MM.1S (cell line): ENCODE results near the gene NUDT22.

Experiments
- DNase-seq: peaks from one replicate; pipeline ENCODE4 v3.0.0-alpha.2; 2015
- H2AFZ ChIP-seq: fragments of 300-600 bp; sonication (generic); 2 replicates; pipeline ENCODE4 v1.6.0; 2016; ENCODE audit warnings: antibody characterized with exemption, low read length
- H3F3A ChIP-seq: fragments of 300-600 bp; sonication (generic); 2 replicates; pipeline ENCODE4 v1.6.1; 2016; ENCODE audit warnings: mild to moderate bottlenecking, antibody characterized with exemption, low read length, moderate library complexity, mixed read lengths; ENCODE audit not compliant: insufficient read depth
- H3K27ac ChIP-seq: fragments of 300-600 bp; sonication (generic); 2 replicates; pipeline ENCODE4 v1.5.1; 2016; ENCODE audit warnings: mild to moderate bottlenecking, low read length
- H3K27me3 ChIP-seq: fragments of 300-600 bp; sonication (generic); replicated peaks from 2 replicates; pipeline ENCODE4 v1.6.0; 2016; ENCODE audit warnings: low read length; ENCODE audit not compliant: insufficient read depth
- H3K36me3 ChIP-seq: fragments of 300-600 bp; sonication (generic); replicated peaks from 2 replicates; pipeline ENCODE4 v1.6.1; 2016; ENCODE audit warnings: mild to moderate bottlenecking, low read length, mixed read lengths; ENCODE audit not compliant: insufficient read depth
- H3K4me1 ChIP-seq: fragments of 300-600 bp; sonication (generic); 2 replicates; pipeline ENCODE4 v1.6.1; 2016; ENCODE audit warnings: low read length, mixed read lengths
- H3K4me2 ChIP-seq: fragments of 300-600 bp; sonication (generic); 2 replicates; pipeline ENCODE4 v1.6.0; 2016; ENCODE audit warnings: low read depth, low read length
- H3K4me3 ChIP-seq: fragments of 300-600 bp; sonication (generic); 2 replicates; pipeline ENCODE4 v1.5.1; 2016; ENCODE audit warnings: low read length, mixed read lengths
- H3K79me2 ChIP-seq: fragments of 300-600 bp; sonication (generic); 2 replicates; pipeline ENCODE4 v1.6.1; 2016; ENCODE audit warnings: mixed run types, low read length, mixed read lengths
- H3K9ac ChIP-seq: fragments of 300-600 bp; sonication (generic); 2 replicates; pipeline ENCODE4 v1.6.1; 2016; ENCODE audit warnings: low read length, mixed read lengths
- H3K9me2 ChIP-seq: fragments of 300-600 bp; sonication (generic); replicated peaks from 2 replicates; pipeline ENCODE4 v1.6.1; 2016; ENCODE audit warnings: mild to moderate bottlenecking, low read length, mixed read lengths; ENCODE audit not compliant: insufficient read depth
- H3K9me3 ChIP-seq: fragments of 300-600 bp; sonication (generic); replicated peaks from 2 replicates; pipeline ENCODE4 v1.6.1; 2016; ENCODE audit warnings: mild to moderate bottlenecking, low read length, mixed read lengths; ENCODE audit not compliant: insufficient read depth
- H4K20me1 ChIP-seq: fragments of 300-600 bp; sonication (generic); 2 replicates; pipeline ENCODE4 v1.6.1; 2016; ENCODE audit warnings: mild to moderate bottlenecking, low read length, moderate library complexity, mixed read lengths; ENCODE audit not compliant: insufficient read depth
- CTCF ChIP-seq: fragments of 300-600 bp; sonication (generic); IDR thresholded peaks from 2 replicates; pipeline ENCODE4 v1.5.1; 2016; ENCODE audit warnings: antibody characterized with exemption, low read length, mixed read lengths
- EZH2 ChIP-seq: fragments of 300-600 bp; sonication (generic); optimal IDR thresholded peaks from 2 replicates; pipeline ENCODE3; 2017; ENCODE audit warnings: low read depth, mild to moderate bottlenecking, antibody characterized with exemption, low read length, mixed read lengths
- EZH2phosphoT487 ChIP-seq: fragments of 300-600 bp; sonication (generic); IDR thresholded peaks from 2 replicates; pipeline ENCODE4 v1.6.1; 2018; ENCODE audit warnings: antibody characterized with exemption, low read length

The NUDT22 gene

GRCh38 chr11:64268893-64269539, 42.9 kb downstream of the NUDT22 start:
- H3K9me2 ChIP-seq = no peaks in the 10 kb centered on the region
- H4K20me1 ChIP-seq = no peaks in the 10 kb centered on the region
- peaks cover 26% of the 10 kb centered on the region for H3F3A ChIP-seq
- H3K9ac ChIP-seq = peak overlapping the region; percentile 84
- peak overlapping the region; percentile 83 for H3K27ac ChIP-seq
- no peak for TF ChIP-seq EZH2phosphoT487
- no peak for TF ChIP-seq EZH2
- no peak for TF ChIP-seq CTCF
- no peaks in the 10 kb centered on the region for H3K27me3 ChIP-seq
- H3K9me3 ChIP-seq = no peaks in the 10 kb centered on the region
- H3K4me1 ChIP-seq = 0 out of 2 replicates have a peak, but pooled peaks cover 5% of the 10 kb centered on the region
- peak; percentile 54 for DNase-seq
- H3K36me3 ChIP-seq = no peaks in the 10 kb centered on the region
- peak overlapping the region; percentile 73 for H2AFZ ChIP-seq
- H3K79me2 ChIP-seq = peaks cover 11% of the 10 kb centered on the region; the same call in 1 of the 2 replicates
- peak overlapping the region; percentile 80 for H3K4me3 ChIP-seq
- peak overlapping the region; percentile 83 for H3K4me2 ChIP-seq

GRCh38 chr11:64269540-64270220, 43.6 kb downstream of the NUDT22 start:
- DNase-seq = peak; percentile 99
- Histone ChIP-seq H3K9me3 (no peaks in the 10 kb centered on the region), H3F3A (peaks cover 26% of the 10 kb centered on the region), H3K36me3 (no peaks in the 10 kb centered on the region), H3K79me2 (peaks cover 11% of the 10 kb centered on the region; the same call in 1 of the 2 replicates), H3K9me2 (no peaks in the 10 kb centered on the region), H4K20me1 (no peaks in the 10 kb centered on the region), H3K27ac (peak overlapping the region; percentile 83), H3K4me3 (peak overlapping the region; percentile 80), H3K4me2 (peak overlapping the region; percentile 83), H3K27me3 (no peaks in the 10 kb centered on the region), H3K4me1 (0 out of 2 replicates have a peak, but pooled peaks cover 5% of the 10 kb centered on the region), H3K9ac (peak overlapping the region; percentile 84), H2AFZ (peak overlapping the region; percentile 73)
- TF ChIP-seq EZH2 (no peak), CTCF (peak; percentile 11; the same call in 1 of the 2 replicates)

GRCh38 chr11:64275031-64275800, 49.1 kb downstream of the NUDT22 start:
- no peaks in the 10 kb centered on the region for H3K9me3 ChIP-seq
- H3K4me2 ChIP-seq = no peak overlapping the region
- no peaks in the 10 kb centered on the region for H3K9me2 ChIP-seq
- H3K27me3 ChIP-seq = no peaks in the 10 kb centered on the region
- H3F3A ChIP-seq = peaks cover 18% of the 10 kb centered on the region
- H2AFZ ChIP-seq = no peak overlapping the region
- no peaks in the 10 kb centered on the region for H4K20me1 ChIP-seq
- no peak overlapping the region for H3K27ac ChIP-seq
- TF ChIP-seq EZH2 (no peak), CTCF (no peak), EZH2phosphoT487 (no peak)
- H3K79me2 ChIP-seq = peaks cover 21% of the 10 kb centered on the region
- H3K4me1 ChIP-seq = 0 out of 2 replicates have a peak, but pooled peaks cover 5% of the 10 kb centered on the region
- no peak overlapping the region for H3K4me3 ChIP-seq
- H3K9ac ChIP-seq = no peak overlapping the region
- DNase-seq = no peak
- H3K36me3 ChIP-seq = peaks cover 3% of the 10 kb centered on the region; the same call in 1 of the 2 replicates
